ENCODE measurements around the gene DCX.

GRCh38 chrX:111270339-111270738, 141.7 kb downstream of the DCX start, which contains the start of gene CAPN6:
- TF ChIP-seq CTCF (IDR thresholded peaks at IDR 0.05; ENCODE audit: borderline replicate concordance, extremely low read depth, low read length, poor library complexity, severe bottlenecking) = no peak
- TF ChIP-seq EZH2 (IDR thresholded peaks at IDR 0.05; ENCODE audit: borderline replicate concordance, low read depth, low read length, severe bottlenecking) = no peak
